ENCODE measurements around the gene ZIC4. TPM values are rescaled to one million over a fixed set of nuclear protein-coding genes. Genes with fewer than 3 reads are reported as not detected.

ZIC4 gene
- total RNA-seq, 3 donors from 2014 or later (not counting 1 experiment from before 2014, with no cell fraction given) = not detected

DNA sequence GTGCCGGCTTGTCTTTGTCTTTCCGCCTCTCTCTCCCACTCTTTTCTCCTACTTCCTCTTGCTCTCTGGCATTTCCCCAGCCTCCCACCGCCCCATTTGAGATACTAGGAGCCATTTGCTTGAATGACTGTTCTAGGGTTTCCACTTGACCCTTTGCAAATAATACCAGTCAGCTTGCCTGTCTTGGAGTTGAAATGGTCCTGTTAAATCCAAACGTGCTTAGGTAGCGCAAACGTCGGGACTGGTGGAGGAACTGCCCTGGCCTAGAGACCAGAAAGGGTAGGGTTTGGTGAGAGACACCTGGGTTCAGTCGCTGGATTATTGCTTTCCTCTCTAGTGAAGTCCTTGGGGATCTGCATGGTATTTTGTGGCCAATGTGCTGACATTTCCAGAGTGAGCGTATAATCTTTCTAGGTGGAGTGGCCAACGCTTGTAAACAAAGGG lies 13.5 kb upstream of the ZIC4 start:
- ATAC-seq (no peak), DNase-seq (no peak)
- H3K9me3 Mint-ChIP-seq = peaks cover 4 to 7% of the 10 kb centered on the region in 2 donors
- H3K4me3 Mint-ChIP-seq = no peak overlapping the region
- peaks cover 55 to 56% of the 10 kb centered on the region in 2 donors for H3K27me3 Mint-ChIP-seq (ENCODE audit: low read depth in 2 of 2)
- H3K4me3 ChIP-seq (ENCODE audit: low read length) = no peak overlapping the region
- intact Hi-C loops (cut with micrococcal nuclease) = no loop called here
- H3K4me1 Mint-ChIP-seq = no peaks in the 10 kb centered on the region
- peaks cover 79% of the 10 kb centered on the region for H3K27me3 ChIP-seq (ENCODE audit: control insufficient read depth, insufficient read depth, low read length)
- peaks cover 19% of the 10 kb centered on the region for H3K36me3 Mint-ChIP-seq
- H3K9me3 ChIP-seq (ENCODE audit: control insufficient read depth, insufficient read depth, low read length) = peaks cover 44% of the 10 kb centered on the region
- no peaks in the 10 kb centered on the region for H3K4me1 ChIP-seq (ENCODE audit: control insufficient read depth, insufficient read depth, low read length)
- no peaks in the 10 kb centered on the region for H3K36me3 ChIP-seq (ENCODE audit: control insufficient read depth, insufficient read depth, low read length)
- TF ChIP-seq, protein P1, sequence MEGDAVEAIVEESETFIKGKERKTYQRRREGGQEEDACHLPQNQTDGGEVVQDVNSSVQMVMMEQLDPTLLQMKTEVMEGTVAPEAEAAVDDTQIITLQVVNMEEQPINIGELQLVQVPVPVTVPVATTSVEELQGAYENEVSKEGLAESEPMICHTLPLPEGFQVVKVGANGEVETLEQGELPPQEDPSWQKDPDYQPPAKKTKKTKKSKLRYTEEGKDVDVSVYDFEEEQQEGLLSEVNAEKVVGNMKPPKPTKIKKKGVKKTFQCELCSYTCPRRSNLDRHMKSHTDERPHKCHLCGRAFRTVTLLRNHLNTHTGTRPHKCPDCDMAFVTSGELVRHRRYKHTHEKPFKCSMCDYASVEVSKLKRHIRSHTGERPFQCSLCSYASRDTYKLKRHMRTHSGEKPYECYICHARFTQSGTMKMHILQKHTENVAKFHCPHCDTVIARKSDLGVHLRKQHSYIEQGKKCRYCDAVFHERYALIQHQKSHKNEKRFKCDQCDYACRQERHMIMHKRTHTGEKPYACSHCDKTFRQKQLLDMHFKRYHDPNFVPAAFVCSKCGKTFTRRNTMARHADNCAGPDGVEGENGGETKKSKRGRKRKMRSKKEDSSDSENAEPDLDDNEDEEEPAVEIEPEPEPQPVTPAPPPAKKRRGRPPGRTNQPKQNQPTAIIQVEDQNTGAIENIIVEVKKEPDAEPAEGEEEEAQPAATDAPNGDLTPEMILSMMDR (IDR thresholded peaks at IDR 0.05) = no peak
- 11% methylated on average over 10 of the region's 10 CpGs for WGBS (ENCODE audit: insufficient coverage)
- no peak overlapping the region for H3K27ac ChIP-seq (ENCODE audit: low read length)
- no peak overlapping the region for H3K27ac Mint-ChIP-seq

DNA sequence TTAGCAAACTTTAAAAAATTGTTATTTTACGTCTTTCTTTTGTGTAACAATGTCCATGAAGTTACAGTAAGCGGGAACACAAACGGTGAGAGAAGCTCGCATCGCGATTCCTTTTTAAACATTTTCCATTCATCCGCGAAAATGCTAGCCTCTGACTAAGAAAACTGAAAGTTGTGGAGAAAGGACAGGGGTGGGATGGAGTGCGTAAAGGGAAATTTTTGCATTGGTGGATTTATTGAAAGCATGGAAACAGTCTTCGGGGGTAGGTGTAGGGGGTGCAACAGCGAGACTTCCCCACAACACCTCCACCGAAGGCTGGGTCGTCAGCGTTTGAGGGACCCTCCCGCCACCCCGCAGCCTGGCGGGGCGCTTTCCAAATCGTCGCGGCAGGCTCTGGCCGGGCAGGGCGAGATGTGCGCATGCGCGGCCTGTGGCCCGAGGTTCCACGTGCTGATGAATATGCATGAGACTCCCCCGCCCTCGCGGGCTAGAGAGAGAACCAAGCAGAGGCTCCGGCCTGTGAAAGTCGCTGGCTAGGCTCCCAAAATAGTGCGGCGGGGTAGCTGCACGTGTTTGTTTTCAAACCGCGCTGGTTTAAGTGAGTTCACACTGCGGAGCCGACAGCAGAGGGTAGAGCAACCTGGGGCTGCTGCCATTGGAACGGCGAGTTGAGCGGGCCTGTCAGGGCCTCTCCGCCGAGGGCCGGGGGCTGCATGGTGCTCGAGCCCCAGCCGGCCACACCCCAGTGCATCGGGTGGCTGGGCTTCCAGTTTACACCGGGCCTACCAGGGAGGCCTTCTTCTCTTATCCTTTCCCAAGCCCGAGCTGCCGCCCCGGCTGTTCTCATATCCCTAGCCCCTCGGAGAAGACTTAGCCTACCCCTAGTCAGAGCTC lies 12.7 kb upstream of the ZIC4 start:
- Mint-ChIP-seq H3K27me3 (ENCODE audit: low read depth in 2 of 2) (peaks cover 61 to 62% of the 10 kb centered on the region in 2 donors), H3K9me3 (peaks cover 4 to 9% of the 10 kb centered on the region in 2 donors), H3K27ac (no peak overlapping the region), H3K4me1 (no peaks in the 10 kb centered on the region), H3K36me3 (peaks cover 24% of the 10 kb centered on the region), H3K4me3 (no peak overlapping the region)
- Histone ChIP-seq H3K36me3 (ENCODE audit: control insufficient read depth, insufficient read depth, low read length) (no peaks in the 10 kb centered on the region), H3K9me3 (ENCODE audit: control insufficient read depth, insufficient read depth, low read length) (peaks cover 43% of the 10 kb centered on the region), H3K27me3 (ENCODE audit: control insufficient read depth, insufficient read depth, low read length) (peaks cover 79% of the 10 kb centered on the region), H3K4me1 (ENCODE audit: control insufficient read depth, insufficient read depth, low read length) (no peaks in the 10 kb centered on the region), H3K27ac (ENCODE audit: low read length) (no peak overlapping the region), H3K4me3 (ENCODE audit: low read length) (no peak overlapping the region)
- intact Hi-C loops (cut with micrococcal nuclease) = no loop called here
- TF ChIP-seq, protein P1 (IDR thresholded peaks at IDR 0.05) = no peak
- no peak for DNase-seq
- ATAC-seq = no peak
- WGBS (ENCODE audit: insufficient coverage) = 8% methylated on average over 53 of the region's 54 CpGs

DNA sequence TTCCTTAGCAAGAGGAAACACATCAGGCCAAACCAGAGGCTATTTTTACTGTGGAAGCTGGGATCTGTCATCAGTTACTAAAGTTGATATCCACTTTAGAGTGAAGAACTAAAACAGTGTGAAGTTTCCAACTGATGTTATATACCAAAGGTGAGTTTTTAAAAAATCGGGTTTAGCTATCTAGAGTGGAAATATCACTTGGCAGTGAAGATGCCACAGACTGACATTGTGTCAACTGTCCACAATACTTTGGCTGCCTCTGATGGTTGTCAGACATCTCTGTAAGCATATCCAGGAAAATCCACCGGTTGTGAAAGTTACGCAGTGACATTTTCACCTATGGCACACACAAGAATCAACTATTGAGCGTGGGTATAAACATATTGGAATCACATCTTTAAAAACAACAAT lies 12.0 kb upstream of the ZIC4 start:
- H3K9me3 Mint-ChIP-seq = peaks cover 4 to 7% of the 10 kb centered on the region in 2 donors
- Histone ChIP-seq H3K9me3 (ENCODE audit: control insufficient read depth, insufficient read depth, low read length) (peaks cover 38% of the 10 kb centered on the region), H3K4me3 (ENCODE audit: low read length) (no peak overlapping the region), H3K36me3 (ENCODE audit: control insufficient read depth, insufficient read depth, low read length) (no peaks in the 10 kb centered on the region), H3K4me1 (ENCODE audit: control insufficient read depth, insufficient read depth, low read length) (peaks cover 3% of the 10 kb centered on the region), H3K27me3 (ENCODE audit: control insufficient read depth, insufficient read depth, low read length) (peaks cover 79% of the 10 kb centered on the region), H3K27ac (ENCODE audit: low read length) (no peak overlapping the region)
- peaks cover 4% of the 10 kb centered on the region in 2 donors for H3K4me1 Mint-ChIP-seq
- DNase-seq = no peak
- no peak overlapping the region for H3K4me3 Mint-ChIP-seq
- WGBS (ENCODE audit: insufficient coverage) = 20% methylated on average over 4 of the region's 4 CpGs
- intact Hi-C loops (cut with micrococcal nuclease) = no loop called here
- no peak overlapping the region for H3K27ac Mint-ChIP-seq
- peaks cover 61% of the 10 kb centered on the region in 2 donors for H3K27me3 Mint-ChIP-seq (ENCODE audit: low read depth in 2 of 2)
- TF ChIP-seq, protein P1 (IDR thresholded peaks at IDR 0.05) = no peak
- peaks cover 28% of the 10 kb centered on the region for H3K36me3 Mint-ChIP-seq
- ATAC-seq = no peak
